ENCODE results near the gene ATXN1.

- TF ChIP-seq CTCF (IDR thresholded peaks at IDR 0.05; ENCODE audit: low read depth, low read length, poor library complexity, severe bottlenecking), result no peak
- TF ChIP-seq EZH2phosphoT487 (IDR thresholded peaks at IDR 0.05; ENCODE audit: borderline replicate concordance, low read length), result no peak
These were observed 283.7 kb downstream of the ATXN1 start for GRCh38 chr6:16477367-16478149.
